ENCODE measurements around the gene MAP3K4.

DNA sequence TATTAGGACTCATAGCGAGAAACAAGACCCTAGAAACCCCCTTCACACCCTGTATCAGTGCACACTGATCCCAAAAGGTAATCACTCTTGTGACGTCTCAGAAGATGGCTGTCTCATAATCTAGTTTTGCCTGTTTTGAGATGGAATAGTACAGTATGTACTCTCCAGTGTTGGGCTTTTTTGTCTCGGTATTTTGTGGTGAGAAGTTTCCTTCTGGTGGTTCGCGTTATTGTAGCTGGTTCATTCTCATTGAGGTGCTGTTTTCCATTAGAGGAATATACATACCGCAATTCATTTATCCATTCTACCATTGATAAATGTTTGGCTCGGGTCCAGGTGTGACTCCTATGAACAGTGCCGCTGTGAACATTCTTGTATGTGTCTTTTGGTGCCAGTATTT, 27.9 kb upstream of the MAP3K4 start:
- TF ChIP-seq ZNF274 (IDR thresholded peaks at IDR 0.05; ENCODE audit: borderline replicate concordance, extremely low read depth, low read length), result no peak
- TF ChIP-seq, protein P1, sequence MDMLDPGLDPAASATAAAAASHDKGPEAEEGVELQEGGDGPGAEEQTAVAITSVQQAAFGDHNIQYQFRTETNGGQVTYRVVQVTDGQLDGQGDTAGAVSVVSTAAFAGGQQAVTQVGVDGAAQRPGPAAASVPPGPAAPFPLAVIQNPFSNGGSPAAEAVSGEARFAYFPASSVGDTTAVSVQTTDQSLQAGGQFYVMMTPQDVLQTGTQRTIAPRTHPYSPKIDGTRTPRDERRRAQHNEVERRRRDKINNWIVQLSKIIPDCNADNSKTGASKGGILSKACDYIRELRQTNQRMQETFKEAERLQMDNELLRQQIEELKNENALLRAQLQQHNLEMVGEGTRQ (IDR thresholded peaks at IDR 0.05; ENCODE audit: low read length), result no peak
- no peak for TF ChIP-seq CREB1 (IDR thresholded peaks at IDR 0.05)
- no peak for TF ChIP-seq EP300 (IDR thresholded peaks at IDR 0.05; ENCODE audit: borderline replicate concordance in 1 of 2, low read depth in 2 of 2, low read length in 2 of 2)
- TF ChIP-seq BCL11A (IDR thresholded peaks at IDR 0.05; ENCODE audit: low read depth in 2 of 2, low read length in 2 of 2), result no peak
- TF ChIP-seq, protein P2, sequence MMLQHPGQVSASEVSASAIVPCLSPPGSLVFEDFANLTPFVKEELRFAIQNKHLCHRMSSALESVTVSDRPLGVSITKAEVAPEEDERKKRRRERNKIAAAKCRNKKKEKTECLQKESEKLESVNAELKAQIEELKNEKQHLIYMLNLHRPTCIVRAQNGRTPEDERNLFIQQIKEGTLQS (IDR thresholded peaks at IDR 0.05; ENCODE audit: insufficient read depth, low read depth, low read length), result no peak
- TF ChIP-seq PHF8 (conservative IDR thresholded peaks at IDR 0.05; ENCODE audit: low read depth, low read length), result no peak
- TF ChIP-seq JUN (IDR thresholded peaks at IDR 0.05; ENCODE audit: low read depth, low read length), result no peak
- TF ChIP-seq CTCF (IDR thresholded peaks at IDR 0.05; ENCODE audit: control extremely low read depth in 1 of 3, insufficient read depth in 1 of 3, low read depth in 1 of 3, low read length in 3 of 3), result no peak
- TF ChIP-seq POLR2A (IDR thresholded peaks at IDR 0.05; ENCODE audit: control extremely low read depth in 1 of 2, low read depth in 2 of 2, low read length in 2 of 2), result no peak
- no peak for TF ChIP-seq TEAD4 (IDR thresholded peaks at IDR 0.05; ENCODE audit: low read depth, low read length)
